Activated T-helper 1 cell treated with Interleukin-2 at 50 U/mL for 16 hours (primary cell): Measurements from ENCODE around the gene ATF5.
"Not testable (repeated sequence)": the region's sequence is repeated elsewhere in the genome, so short reads cannot be mapped to it uniquely, and the experiment has no call there.

ENCODE experiments used
- DNase-seq: peaks from one replicate; pipeline ENCODE4 v3.0.0-alpha.2; 2020; ENCODE audit warnings: low read depth

The ATF5 gene

DNA sequence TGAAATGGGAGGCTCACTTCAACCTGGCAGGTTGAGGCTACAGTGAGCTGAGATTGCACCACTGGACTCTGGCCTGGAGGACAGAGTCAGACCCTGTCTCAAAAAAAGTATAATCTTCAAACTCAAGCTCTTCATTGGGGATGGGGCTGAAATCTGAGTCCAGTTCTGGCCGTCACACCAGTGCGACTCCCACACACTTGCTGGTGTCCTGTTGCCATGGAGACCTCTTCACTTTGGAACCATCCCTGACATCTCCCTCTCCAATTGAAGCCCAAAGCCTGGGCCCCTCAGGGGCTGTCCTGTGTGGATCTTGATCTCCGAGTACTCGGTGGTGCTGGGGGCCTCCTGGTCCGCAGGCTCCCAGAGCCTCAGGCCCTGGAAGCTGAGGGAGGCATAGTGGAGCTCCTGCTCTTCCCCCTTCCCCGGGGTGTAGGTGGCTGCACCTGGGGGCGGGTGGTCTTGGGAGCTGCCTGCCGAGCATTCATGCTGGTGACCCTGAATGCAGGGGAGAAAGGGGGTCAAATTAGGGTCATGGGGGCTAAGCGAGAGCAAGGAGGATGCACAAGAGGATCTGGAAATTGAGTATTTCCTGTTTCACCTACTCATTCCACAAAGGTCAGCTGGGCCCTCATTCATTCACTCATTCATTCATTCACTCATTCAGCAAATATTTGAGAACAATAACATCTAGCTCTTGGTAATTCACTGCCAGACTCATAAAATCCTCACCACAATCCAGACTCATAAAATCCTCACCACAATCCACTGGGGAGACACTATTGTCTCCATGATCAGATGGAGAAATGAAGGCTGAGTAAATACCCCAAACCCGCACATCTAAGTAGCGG is 21.0 kb downstream of the ATF5 start:
- DNase-seq = no peak

GRCh38 chr19:49950590-49950948 is 21.6 kb downstream of the ATF5 start:
- DNase-seq = no peak

DNA sequence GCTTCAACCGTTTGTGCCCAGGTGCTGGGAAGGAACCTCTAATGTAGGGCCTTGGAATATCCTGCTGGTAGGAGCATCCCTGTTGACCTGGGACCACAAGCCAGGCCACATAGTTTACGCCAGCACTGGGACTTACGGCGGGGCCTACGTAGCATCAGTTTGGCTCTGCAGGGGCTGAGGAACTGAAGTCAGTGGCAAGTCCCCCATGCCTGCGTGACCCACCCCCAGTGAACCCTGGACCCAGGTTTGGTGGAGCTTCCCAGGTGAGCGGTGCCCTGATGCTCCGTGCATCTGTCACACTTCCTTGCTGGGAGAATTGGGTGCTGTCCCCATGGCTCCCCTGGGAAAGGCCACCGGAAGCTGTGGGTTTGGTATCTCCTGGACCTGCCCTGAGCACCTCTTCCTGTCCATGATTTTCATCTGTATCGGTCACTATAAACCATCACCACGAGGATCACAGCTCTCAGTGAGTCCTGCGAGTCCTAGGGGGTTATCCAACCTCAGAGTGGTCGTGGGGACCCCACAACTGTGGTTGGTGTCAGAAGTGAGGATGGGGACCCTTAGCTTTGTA is 22.0 kb downstream of the ATF5 start:
- DNase-seq = no peak

DNA sequence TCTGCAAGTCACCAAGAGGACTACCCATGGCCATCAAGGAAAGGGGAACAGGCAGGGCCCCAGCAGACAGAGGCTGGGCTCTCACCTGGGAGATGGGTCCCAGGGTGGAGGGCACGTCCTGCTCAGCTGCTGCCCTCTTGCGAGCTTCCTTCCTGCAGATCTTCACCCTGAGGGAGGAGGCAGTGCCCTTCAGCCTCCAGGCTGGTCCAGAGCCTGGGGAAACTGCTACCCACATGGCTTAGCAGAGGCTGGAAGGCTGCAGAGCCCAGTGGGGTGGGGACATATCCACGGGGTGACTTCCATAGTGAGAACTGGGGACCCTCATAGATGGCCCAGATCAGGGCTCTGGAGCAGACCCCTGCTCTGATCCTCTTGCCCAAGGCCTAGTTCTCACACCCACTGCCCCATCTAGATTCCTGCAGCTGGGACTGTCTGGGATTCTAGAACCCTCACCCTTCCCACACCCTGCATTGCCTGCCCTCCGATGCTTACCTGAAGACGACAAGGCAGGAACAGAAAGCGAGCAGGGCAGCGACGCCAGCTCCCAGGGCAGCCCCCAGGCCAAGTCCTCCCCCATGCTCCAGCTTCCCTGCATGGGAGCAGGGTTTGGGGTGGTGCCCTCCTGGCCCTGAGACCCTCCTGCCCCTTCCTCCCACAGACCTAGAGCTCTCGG is 22.9 kb downstream of the ATF5 start:
- DNase-seq = no peak

DNA sequence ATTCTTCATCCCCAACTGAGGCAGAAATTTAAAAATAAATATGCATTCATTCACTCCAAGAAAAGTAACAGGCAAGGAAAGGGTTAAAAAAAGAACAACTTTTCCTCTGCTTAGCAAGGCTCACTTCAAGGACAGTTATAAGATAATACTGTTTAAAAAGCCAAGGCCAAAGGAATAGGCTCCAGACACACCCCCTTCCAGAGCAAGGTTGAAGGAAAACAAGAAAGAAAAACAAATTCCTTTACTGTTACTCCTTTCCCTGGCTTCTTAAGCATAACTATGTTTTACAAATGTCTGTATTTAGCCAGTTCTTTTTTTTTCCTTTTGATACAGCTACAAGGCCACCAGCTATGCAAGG is 23.5 kb downstream of the ATF5 start:
- no peak for DNase-seq

DNA sequence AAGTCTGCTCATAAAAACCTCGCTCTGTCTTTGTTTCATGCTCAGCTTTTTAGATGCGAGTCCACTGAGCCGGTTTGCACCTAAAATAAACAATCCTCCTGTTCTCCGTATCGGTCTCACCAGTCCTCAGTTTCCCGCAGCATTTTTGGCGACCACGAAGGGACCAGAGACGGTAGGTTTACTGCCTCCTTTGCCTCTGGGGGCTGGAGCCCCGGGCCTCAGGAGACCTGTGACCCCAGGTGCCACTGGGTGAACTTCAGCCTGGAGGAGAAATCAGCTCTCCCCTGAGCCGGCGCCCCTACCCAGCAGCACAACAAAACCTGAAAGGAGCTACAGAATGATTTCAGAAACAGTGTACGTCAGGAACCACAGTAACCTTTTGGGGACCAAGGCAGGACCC is 23.9 kb downstream of the ATF5 start:
- no peak for DNase-seq

DNA sequence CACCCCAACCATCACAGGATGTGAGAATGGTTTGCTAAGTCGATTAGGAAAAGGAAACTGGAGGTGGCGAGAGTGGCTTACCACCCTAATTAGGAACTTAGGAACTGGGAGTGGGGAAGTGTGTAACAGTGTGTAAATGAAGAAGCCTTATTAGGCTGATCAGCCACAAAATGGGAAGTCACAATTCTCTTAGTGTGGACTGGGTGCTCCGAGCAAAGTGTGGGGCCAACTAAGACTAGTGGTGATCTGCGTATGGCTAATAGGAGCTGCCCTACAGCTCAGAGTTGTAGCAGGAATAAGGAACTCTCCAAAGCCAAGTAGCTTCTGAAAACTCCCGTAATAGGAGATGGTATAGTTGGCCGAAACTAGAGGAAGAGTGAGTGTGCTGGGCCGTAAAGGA is 24.4 kb downstream of the ATF5 start:
- no peak for DNase-seq

- DNase-seq = no peak
Observed at GRCh38 chr19:49954092-49954829, 25.3 kb downstream of the ATF5 start.

GRCh38 chr19:49954933-49955332 is 25.9 kb downstream of the ATF5 start:
- DNase-seq = no peak

GRCh38 chr19:49956115-49956495 is 27.1 kb downstream of the ATF5 start:
- no peak for DNase-seq

- no peak for DNase-seq
Observed at GRCh38 chr19:49957262-49957915, 28.4 kb downstream of the ATF5 start.

GRCh38 chr19:49958144-49958543 is 29.1 kb downstream of the ATF5 start:
- DNase-seq = not testable (repeated sequence)

GRCh38 chr19:49958596-49958995 is 29.6 kb downstream of the ATF5 start:
- DNase-seq = not testable (repeated sequence)

- not testable (repeated sequence) for DNase-seq
Observed at GRCh38 chr19:49959892-49960291, 30.9 kb downstream of the ATF5 start.

DNA sequence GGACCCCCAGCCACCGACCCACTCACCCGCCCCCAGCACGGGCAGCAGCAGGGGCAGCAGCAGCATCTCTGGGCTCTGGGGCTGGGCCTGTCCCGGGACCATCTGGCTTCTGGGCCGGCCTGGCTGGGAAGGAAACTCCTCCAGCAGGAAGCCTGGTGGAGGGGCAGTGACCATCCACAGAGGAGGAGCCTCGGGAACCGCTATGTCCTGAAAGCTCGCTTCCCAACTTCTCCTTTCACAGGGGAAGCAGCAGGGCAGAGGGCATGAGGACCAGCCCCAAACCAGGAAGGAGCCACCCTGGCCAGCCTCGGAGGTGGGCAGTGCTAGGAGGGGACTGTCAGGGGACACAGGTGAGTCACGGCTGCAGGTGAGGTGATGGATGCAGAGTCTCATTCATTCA is 32.0 kb downstream of the ATF5 start, which contains the start of gene SIGLEC11:
TSS of gene SIGLEC11 (minus strand) at position 193 of the 400 bp plus-strand sequence. CDS start at position 102, 91 bp downstream.
- not testable (repeated sequence) for DNase-seq

DNA sequence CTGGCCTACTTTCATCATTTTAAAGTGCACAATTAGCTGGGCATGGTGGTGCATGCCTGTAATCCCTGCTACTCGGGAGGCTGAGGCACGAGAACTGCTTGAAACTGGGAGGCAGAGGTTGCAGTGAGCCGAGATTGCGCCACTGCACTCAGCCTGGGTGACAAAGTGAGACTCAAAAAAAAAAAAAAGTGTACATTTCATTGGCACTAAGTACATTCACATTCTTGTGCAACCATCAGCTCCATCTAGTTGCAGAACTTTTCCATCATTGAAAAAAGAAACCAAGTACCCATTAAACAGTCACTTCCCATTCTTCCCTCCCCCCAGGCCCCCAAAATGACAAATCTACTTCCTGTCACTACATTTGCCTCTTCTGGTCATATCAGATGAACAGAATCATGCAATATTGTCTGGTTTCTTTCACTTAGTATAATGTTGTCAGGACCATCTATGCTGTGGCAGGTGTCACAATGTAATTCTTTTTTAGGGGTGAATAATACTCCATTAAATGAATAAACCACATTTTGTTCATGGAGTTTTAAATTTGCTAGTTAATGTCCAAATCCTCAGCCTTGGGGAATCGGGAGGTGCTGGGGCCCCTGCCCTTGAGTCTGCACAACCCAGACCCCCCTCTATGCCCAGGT is 39.4 kb downstream of the ATF5 start:
- DNase-seq = no peak

GRCh38 chr19:49969355-49969754 is 40.4 kb downstream of the ATF5 start:
- not testable (repeated sequence) for DNase-seq

DNA sequence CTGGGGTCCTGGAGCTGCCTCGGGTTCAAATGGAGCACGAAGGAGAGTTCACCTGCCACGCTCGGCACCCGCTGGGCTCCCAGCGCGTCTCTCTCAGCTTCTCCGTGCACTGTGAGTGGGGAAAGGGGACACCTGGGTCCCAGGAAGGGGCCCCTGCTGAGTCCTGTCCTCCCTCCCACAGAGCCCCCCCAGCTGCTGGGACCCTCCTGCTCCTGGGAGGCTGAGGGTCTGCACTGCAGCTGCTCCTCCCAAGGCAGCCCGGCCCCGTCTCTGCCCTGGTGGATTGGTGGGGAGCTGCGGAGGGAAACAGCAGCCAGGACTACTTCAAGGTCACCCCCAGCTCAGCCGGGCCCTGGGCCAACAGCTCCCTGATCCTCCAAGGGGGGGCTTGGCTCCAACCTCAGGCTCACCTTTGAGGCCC is 43.0 kb downstream of the ATF5 start:
- no peak for DNase-seq

GRCh38 chr19:49972841-49973240 is 43.8 kb downstream of the ATF5 start:
- DNase-seq = no peak

DNA sequence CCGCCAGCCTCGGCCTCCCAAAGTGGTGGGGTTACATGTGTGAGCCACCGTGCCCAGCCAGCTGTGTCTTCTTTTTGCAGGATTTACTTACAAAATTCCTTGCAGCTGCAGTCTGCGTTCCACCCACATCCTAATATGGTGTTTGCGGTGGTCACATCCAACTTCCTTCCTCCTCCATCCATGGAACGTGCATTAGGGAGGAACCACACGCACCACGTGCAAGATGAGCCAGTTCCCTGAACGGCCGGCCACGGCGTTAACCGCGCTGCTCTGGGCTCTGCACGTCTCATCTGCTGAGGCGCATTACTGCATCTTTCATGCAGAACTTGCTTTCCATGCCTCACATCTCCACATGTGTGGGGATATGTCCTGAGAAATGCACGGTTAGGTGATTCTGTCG is 45.0 kb downstream of the ATF5 start:
- DNase-seq = no peak

- DNase-seq = no peak
Observed at GRCh38 chr19:49975051-49975450, 46.0 kb downstream of the ATF5 start.
